ENCODE data around the gene MDM1. TPM values are rescaled to one million over a fixed set of nuclear protein-coding genes. Genes with fewer than 3 reads are reported as not detected.
A peak's percentile ranks its signal among the peaks of the same experiment; 100 is the strongest.

Gene MDM1
- total and polyA plus RNA-seq, 10 donors = 13.5 to 38.9 (median 21.9) TPM

DNA sequence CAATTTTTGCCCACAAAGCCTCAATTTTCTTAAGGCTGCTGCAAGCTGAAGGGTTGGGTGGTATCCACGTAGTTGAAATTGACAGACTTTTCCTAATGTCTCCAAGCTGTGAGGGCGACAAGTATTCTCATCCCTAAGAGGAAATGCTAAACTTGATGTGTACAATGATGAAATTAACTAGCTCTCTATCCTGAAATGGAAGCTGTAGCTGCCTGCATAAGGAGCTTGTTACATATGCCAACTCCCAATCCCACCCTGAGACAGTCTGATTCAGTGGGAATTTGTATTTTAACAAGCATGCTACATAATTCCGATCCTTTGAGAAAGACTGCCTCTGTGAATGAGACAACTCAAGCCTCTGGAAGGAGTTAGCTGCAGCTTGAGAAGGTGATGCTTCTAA, 45.7 kb upstream of the MDM1 start:
- no peaks in the 10 kb centered on the region for H3K9me3 ChIP-seq
- no peak overlapping the region for H3K4me3 ChIP-seq
- H3K4me1 ChIP-seq = peaks cover 6 to 82% (median 40%) of the 10 kb centered on the region in 6 donors
- H3K36me3 ChIP-seq = no peaks in the 10 kb centered on the region
- intact Hi-C loops (cut with DNase I; ENCODE audit: low total_unique reads) = no loop called here
- H3K27ac ChIP-seq = no peak overlapping the region
- TF ChIP-seq POLR2AphosphoS5 (IDR thresholded peaks at IDR 0.05) = no peak
- TF ChIP-seq POLR2A (IDR thresholded peaks at IDR 0.05) = no peak
- TF ChIP-seq, protein P1, sequence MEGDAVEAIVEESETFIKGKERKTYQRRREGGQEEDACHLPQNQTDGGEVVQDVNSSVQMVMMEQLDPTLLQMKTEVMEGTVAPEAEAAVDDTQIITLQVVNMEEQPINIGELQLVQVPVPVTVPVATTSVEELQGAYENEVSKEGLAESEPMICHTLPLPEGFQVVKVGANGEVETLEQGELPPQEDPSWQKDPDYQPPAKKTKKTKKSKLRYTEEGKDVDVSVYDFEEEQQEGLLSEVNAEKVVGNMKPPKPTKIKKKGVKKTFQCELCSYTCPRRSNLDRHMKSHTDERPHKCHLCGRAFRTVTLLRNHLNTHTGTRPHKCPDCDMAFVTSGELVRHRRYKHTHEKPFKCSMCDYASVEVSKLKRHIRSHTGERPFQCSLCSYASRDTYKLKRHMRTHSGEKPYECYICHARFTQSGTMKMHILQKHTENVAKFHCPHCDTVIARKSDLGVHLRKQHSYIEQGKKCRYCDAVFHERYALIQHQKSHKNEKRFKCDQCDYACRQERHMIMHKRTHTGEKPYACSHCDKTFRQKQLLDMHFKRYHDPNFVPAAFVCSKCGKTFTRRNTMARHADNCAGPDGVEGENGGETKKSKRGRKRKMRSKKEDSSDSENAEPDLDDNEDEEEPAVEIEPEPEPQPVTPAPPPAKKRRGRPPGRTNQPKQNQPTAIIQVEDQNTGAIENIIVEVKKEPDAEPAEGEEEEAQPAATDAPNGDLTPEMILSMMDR (IDR thresholded peaks at IDR 0.05 in 8 of 11, conservative IDR thresholded peaks at IDR 0.05 in 3 of 11) = no peak
- no peak for DNase-seq
- 61 to 80% (median 69%) methylated on average over 3 of the region's 3 CpGs for WGBS, 5 donors
- no peaks in the 10 kb centered on the region for H3K27me3 ChIP-seq (replicated peaks in 1 of 7)

DNA sequence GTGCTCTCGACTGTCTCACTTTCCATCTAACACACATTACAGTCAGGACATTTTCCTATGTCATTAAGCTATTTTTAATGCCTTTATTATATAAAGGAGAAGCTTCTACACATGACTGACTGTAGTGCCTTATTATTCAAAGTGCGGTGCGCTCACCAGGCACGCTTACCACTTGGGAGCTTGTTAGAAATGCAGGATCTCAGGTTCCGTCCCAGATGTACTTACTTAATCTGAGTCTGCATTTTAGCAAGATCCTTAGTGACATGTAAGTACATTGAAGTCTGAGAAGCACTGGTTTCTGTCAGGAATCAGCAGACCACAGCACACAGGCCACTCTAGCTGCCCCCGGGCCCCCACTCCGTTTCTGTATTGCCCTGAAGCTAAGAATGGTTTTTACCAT, 44.7 kb upstream of the MDM1 start:
- intact Hi-C loops (cut with DNase I; ENCODE audit: low total_unique reads) = no loop called here
- DNase-seq = no peak
- WGBS, 5 donors = 90 to 93% (median 91%) methylated on average over 7 of the region's 7 CpGs
- Histone ChIP-seq H3K27me3 (replicated peaks in 1 of 7) (no peaks in the 10 kb centered on the region), H3K4me3 (no peak overlapping the region), H3K36me3 (no peaks in the 10 kb centered on the region), H3K27ac (no peak overlapping the region), H3K9me3 (no peaks in the 10 kb centered on the region), H3K4me1 (peaks cover 6 to 92% (median 46%) of the 10 kb centered on the region in 6 donors)
- TF ChIP-seq POLR2AphosphoS5 (IDR thresholded peaks at IDR 0.05) (no peak), POLR2A (IDR thresholded peaks at IDR 0.05) (no peak)
- TF ChIP-seq, protein P1 (IDR thresholded peaks at IDR 0.05 in 8 of 11, conservative IDR thresholded peaks at IDR 0.05 in 3 of 11) = no peak

DNA sequence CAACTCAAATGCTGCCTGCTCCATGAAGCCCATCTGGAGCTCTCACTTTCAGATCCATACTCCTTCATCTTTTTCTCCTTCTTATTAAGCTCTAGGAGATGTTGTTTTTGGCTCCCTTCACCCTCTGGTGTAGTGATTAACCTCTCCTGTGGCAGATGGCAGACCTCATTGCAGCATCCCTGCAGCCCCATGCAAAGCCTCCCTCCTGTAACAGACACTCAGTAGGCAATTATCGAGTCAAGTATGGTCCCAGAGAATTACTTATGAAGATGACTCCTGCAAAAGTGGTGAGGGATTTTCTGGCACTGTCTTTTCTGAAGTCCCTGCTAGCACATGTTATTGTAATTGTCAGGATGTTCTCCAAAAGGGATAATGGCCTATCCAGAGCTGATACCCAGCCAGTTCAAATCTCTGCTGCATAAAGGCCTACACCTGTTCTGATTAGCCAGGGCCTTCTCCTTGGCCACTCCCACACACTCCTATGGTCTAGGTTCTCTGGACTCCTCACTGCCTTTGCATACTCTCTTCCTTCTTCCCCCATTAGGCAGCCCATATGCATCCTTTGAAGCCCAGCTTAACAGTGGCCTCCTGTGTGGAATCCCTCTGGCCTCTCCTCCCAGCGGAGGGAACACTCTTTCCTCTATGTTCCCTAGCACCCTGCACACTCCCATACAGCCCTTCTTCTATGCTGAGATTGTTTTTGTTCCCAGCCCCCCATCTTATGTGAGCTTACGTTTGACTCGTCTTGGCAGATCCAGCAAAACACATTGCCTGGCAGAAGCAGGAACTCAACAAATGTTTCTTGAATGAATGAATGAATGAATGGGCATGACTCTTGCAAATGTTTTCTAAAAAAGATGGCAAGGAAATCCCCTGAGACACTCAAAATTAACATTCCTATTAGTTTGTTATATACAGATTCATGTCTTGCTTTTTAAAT, 43.9 kb upstream of the MDM1 start:
- no peaks in the 10 kb centered on the region for H3K27me3 ChIP-seq (replicated peaks in 1 of 7)
- intact Hi-C loops (cut with DNase I; ENCODE audit: low total_unique reads) = no loop called here
- DNase-seq = no peak
- H3K4me3 ChIP-seq = no peak overlapping the region
- peak overlapping the region in 1 of 8 donors; percentile 71 for H3K27ac ChIP-seq
- H3K9me3 ChIP-seq = no peaks in the 10 kb centered on the region
- H3K4me1 ChIP-seq = peaks cover 6 to 92% (median 50%) of the 10 kb centered on the region in 6 donors
- H3K36me3 ChIP-seq = no peaks in the 10 kb centered on the region
- TF ChIP-seq POLR2A (IDR thresholded peaks at IDR 0.05) = no peak
- TF ChIP-seq, protein P1 (IDR thresholded peaks at IDR 0.05 in 8 of 11, conservative IDR thresholded peaks at IDR 0.05 in 3 of 11) = no peak
- no peak for TF ChIP-seq POLR2AphosphoS5 (IDR thresholded peaks at IDR 0.05)
- WGBS, 5 donors = 92 to 96% (median 94%) methylated on average over 4 of the region's 4 CpGs

DNA sequence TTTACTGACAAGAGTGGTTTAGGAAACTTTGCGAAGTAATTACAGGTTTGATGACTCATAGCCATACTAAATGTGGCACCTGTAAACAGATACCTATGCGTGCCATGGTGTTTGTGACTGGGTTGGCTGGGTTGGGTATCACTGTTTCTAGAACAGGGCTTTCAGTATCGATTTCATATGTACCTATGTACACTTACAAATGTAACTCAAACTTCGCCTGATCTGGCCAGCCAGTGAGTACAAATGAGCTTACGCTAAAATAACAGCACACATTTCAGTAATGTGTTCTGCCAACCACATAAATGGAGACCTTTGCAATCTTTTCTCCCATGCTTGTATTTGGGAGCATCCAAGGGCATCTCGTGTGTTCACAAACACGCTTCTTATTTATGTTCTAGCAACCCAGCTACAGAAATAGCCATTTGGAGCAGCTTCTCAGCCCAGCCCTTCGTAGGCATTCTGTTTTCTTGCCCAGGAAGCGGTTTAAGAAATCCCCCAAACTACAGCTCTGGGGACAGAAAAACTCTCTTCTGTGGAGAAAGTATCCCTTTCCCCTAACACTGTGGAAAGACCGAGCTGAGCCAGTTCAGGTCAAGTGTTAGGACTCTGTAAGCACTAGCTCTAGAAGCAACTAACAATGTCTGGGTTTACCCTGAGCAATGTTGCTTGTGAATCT, 42.3 kb upstream of the MDM1 start:
- H3K9me3 ChIP-seq = no peaks in the 10 kb centered on the region
- TF ChIP-seq, protein P1 (IDR thresholded peaks at IDR 0.05 in 8 of 11, conservative IDR thresholded peaks at IDR 0.05 in 3 of 11) = no peak
- TF ChIP-seq POLR2AphosphoS5 (IDR thresholded peaks at IDR 0.05) (no peak), POLR2A (IDR thresholded peaks at IDR 0.05) (no peak)
- peak overlapping the region in 1 of 8 donors; percentile 17 for H3K4me3 ChIP-seq
- DNase-seq = no peak
- peak overlapping the region in 7 of 8 donors; percentile 9 to 72 (median 46) for H3K27ac ChIP-seq
- intact Hi-C loops (cut with DNase I; ENCODE audit: low total_unique reads) = no loop called here
- WGBS, 5 donors = 63 to 76% (median 71%) methylated on average over 10 of the region's 10 CpGs
- H3K27me3 ChIP-seq (replicated peaks in 1 of 7) = no peaks in the 10 kb centered on the region
- H3K36me3 ChIP-seq = no peaks in the 10 kb centered on the region
- H3K4me1 ChIP-seq = peaks cover 6 to 93% (median 46%) of the 10 kb centered on the region in 6 donors
